Stimulated activated CD4-positive, alpha-beta T cell treated with anti-CD3 and anti-CD28 coated beads, Interleukin-15, amount 100 ng/mL, for 24 hours (primary cell): ENCODE results near the gene TCP10L.
"Not testable (repeated sequence)": the region's sequence is repeated elsewhere in the genome, so short reads cannot be mapped to it uniquely, and the experiment has no call there.

Source experiments
- DNase-seq: peaks from one replicate; pipeline ENCODE4 v3.0.0-alpha.2; 2020

Gene TCP10L

GRCh38 chr21:32584472-32584871 is 851 bp downstream of the TCP10L start:
- DNase-seq: no peak

- no peak for DNase-seq
Measured at GRCh38 chr21:32581732-32582131, 3.6 kb downstream of the TCP10L start.

GRCh38 chr21:32580949-32581348 is 4.4 kb downstream of the TCP10L start:
- no peak for DNase-seq

- peak; percentile 39 for DNase-seq
Measured at GRCh38 chr21:32578107-32578691, 7.1 kb downstream of the TCP10L start.

GRCh38 chr21:32576011-32576410 is 9.3 kb downstream of the TCP10L start:
- DNase-seq: no peak

- no peak for DNase-seq
Measured at GRCh38 chr21:32574946-32575925, 10.1 kb downstream of the TCP10L start.

GRCh38 chr21:32572574-32573420 is 12.5 kb downstream of the TCP10L start:
- no peak for DNase-seq

- DNase-seq: no peak
Measured at GRCh38 chr21:32570456-32570855, 14.9 kb downstream of the TCP10L start.

GRCh38 chr21:32569261-32570230 is 15.8 kb downstream of the TCP10L start:
- peak; percentile 87 for DNase-seq

GRCh38 chr21:32567626-32568025 is 17.7 kb downstream of the TCP10L start:
- DNase-seq: no peak

GRCh38 chr21:32566741-32567389 is 18.5 kb downstream of the TCP10L start:
- no peak for DNase-seq

- no peak for DNase-seq
Measured at GRCh38 chr21:32565856-32566465, 19.4 kb downstream of the TCP10L start.

- no peak for DNase-seq
Measured at GRCh38 chr21:32562915-32563314, 22.4 kb downstream of the TCP10L start.

GRCh38 chr21:32562426-32562825 is 22.9 kb downstream of the TCP10L start:
- DNase-seq: no peak

- not testable (repeated sequence) for DNase-seq
Measured at GRCh38 chr21:32561476-32561875, 23.8 kb downstream of the TCP10L start.

- DNase-seq: no peak
Measured at GRCh38 chr21:32560896-32561295, 24.4 kb downstream of the TCP10L start.

- DNase-seq: no peak
Measured at GRCh38 chr21:32559006-32559610, 26.2 kb downstream of the TCP10L start.

- DNase-seq: no peak
Measured at GRCh38 chr21:32558106-32558505, 27.2 kb downstream of the TCP10L start.

GRCh38 chr21:32554832-32555638 is 30.3 kb downstream of the TCP10L start:
- no peak for DNase-seq

- DNase-seq: no peak
Measured at GRCh38 chr21:32549886-32550285, 35.4 kb downstream of the TCP10L start.
